Right lobe of liver (tissue), 4 donors: ENCODE data around the gene MACROD2.

ENCODE experiments used
- POLR2A ChIP-seq: fragments of 450-650 bp; IDR thresholded peaks from one replicate; pipeline ENCODE4 v1.6.1; 2017; ENCODE audit warnings: antibody characterized with exemption, mild to moderate bottlenecking
- TF ChIP-seq, protein P1 (sequence below), 4 donors: fragments of 200-600 bp in 3 of 4; fragments of 450-650 bp in 1 of 4; IDR thresholded peaks; one replicate each; pipeline versions ENCODE4 v1.5.1 to v1.8.0; 2016 to 2022; ENCODE audit warnings: antibody characterized with exemption in 4 of 4, mild to moderate bottlenecking in 2 of 4
- donor health status: DM: no; HTN: no; CAD: no.
- donor health status: DM: no; HTN: no; CAD: no.
- donor health status: DM: no; HTN: yes; CAD: no.

GRCh38 chr20:14882157-14882556, 886.8 kb downstream of the MACROD2 start:
- TF ChIP-seq, protein P1, sequence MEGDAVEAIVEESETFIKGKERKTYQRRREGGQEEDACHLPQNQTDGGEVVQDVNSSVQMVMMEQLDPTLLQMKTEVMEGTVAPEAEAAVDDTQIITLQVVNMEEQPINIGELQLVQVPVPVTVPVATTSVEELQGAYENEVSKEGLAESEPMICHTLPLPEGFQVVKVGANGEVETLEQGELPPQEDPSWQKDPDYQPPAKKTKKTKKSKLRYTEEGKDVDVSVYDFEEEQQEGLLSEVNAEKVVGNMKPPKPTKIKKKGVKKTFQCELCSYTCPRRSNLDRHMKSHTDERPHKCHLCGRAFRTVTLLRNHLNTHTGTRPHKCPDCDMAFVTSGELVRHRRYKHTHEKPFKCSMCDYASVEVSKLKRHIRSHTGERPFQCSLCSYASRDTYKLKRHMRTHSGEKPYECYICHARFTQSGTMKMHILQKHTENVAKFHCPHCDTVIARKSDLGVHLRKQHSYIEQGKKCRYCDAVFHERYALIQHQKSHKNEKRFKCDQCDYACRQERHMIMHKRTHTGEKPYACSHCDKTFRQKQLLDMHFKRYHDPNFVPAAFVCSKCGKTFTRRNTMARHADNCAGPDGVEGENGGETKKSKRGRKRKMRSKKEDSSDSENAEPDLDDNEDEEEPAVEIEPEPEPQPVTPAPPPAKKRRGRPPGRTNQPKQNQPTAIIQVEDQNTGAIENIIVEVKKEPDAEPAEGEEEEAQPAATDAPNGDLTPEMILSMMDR (IDR thresholded peaks at IDR 0.05) = no peak
- no peak for TF ChIP-seq POLR2A
